Endothelial cell (in vitro differentiated cells): ENCODE measurements around the gene C1GALT1C1. TPM values are rescaled to one million over a fixed set of nuclear protein-coding genes. Genes with fewer than 3 reads are reported as not detected.
A peak's percentile ranks its signal among the peaks of the same experiment; 100 is the strongest.
"Not testable (repeated sequence)": the region's sequence is repeated elsewhere in the genome, so short reads cannot be mapped to it uniquely, and the experiment has no call there.

Experiments used
- DNase-seq: peaks from one replicate; pipeline ENCODE4 v3.0.0; 2021; ENCODE audit warnings: low spot score
- H3K27ac Mint-ChIP-seq: one replicate; pipeline ENCODE4 v1.8.0; 2021; ENCODE audit warnings: mixed read lengths, inconsistent platforms; ENCODE audit not compliant: unreplicated experiment
- H3K27me3 Mint-ChIP-seq: one replicate; pipeline ENCODE4 v1.8.0; 2021; ENCODE audit warnings: mild to moderate bottlenecking, moderate library complexity, mixed read lengths, inconsistent platforms; ENCODE audit not compliant: unreplicated experiment
- H3K36me3 Mint-ChIP-seq: one replicate; pipeline ENCODE4 v1.8.0; 2021; ENCODE audit warnings: mild to moderate bottlenecking, low read depth, mixed read lengths, inconsistent platforms; ENCODE audit not compliant: unreplicated experiment
- H3K4me1 Mint-ChIP-seq: one replicate; pipeline ENCODE4 v1.8.0; 2021; ENCODE audit warnings: mild to moderate bottlenecking, mixed read lengths, inconsistent platforms; ENCODE audit not compliant: unreplicated experiment
- H3K4me3 Mint-ChIP-seq: one replicate; pipeline ENCODE4 v1.8.0; 2021; ENCODE audit warnings: mild to moderate bottlenecking, mixed read lengths, inconsistent platforms; ENCODE audit not compliant: unreplicated experiment
- H3K9me3 Mint-ChIP-seq: one replicate; pipeline ENCODE4 v1.8.0; 2021; ENCODE audit warnings: mixed read lengths, inconsistent platforms; ENCODE audit not compliant: unreplicated experiment
- CTCF ChIP-seq: fragments of 200-600 bp; sonication (generic); IDR thresholded peaks from one replicate; pipeline ENCODE4 v1.5.0; 2021; ENCODE audit warnings: antibody characterized with exemption; ENCODE audit not compliant: unreplicated experiment
- total RNA-seq: library from RNA; stranded (reverse); fragmentation: NEBNext Ultra II Directional; extraction: Animal tissue kit (Norgen Biotek cat#: 25700); gene quantifications from one replicate; pipeline ENCODE4 v1.2.1, GENCODE V29; 2021; ENCODE audit not compliant: unreplicated experiment

The C1GALT1C1 gene
- total RNA-seq, 1 donor from 2014 or later, result 15.6 TPM

DNA sequence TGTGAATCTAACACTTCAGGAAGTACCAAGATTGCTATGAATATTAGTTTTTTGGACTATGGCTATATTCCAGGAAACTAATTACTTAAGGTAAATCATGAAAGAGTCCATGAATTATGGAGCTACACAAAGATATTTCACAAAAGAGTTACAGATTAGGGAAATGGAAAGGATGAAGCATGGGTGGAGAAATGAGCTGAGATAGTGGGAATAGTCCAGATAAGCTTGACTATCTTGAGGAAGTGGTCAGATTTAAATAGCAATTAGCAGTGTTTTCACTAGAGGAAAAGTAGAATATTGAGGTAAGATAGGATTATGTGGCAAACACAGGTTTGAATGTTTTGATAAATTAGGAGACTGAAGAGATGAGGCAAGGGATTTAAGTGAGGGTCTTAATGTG is 42.1 kb upstream of the C1GALT1C1 start:
- H3K27ac Mint-ChIP-seq, result no peak overlapping the region
- no peaks in the 10 kb centered on the region for H3K27me3 Mint-ChIP-seq
- H3K4me3 Mint-ChIP-seq, result no peak overlapping the region
- H3K9me3 Mint-ChIP-seq, result no peaks in the 10 kb centered on the region
- H3K4me1 Mint-ChIP-seq, result no peaks in the 10 kb centered on the region
- no peak for TF ChIP-seq CTCF
- no peaks in the 10 kb centered on the region for H3K36me3 Mint-ChIP-seq
- no peak for DNase-seq

GRCh38 chrX:120668357-120668756 is 38.5 kb upstream of the C1GALT1C1 start:
- TF ChIP-seq CTCF, result no peak
- Mint-ChIP-seq H3K4me1 (no peaks in the 10 kb centered on the region), H3K27ac (no peak overlapping the region), H3K9me3 (no peaks in the 10 kb centered on the region), H3K27me3 (no peaks in the 10 kb centered on the region), H3K4me3 (no peak overlapping the region), H3K36me3 (no peaks in the 10 kb centered on the region)
- DNase-seq, result no peak

DNA sequence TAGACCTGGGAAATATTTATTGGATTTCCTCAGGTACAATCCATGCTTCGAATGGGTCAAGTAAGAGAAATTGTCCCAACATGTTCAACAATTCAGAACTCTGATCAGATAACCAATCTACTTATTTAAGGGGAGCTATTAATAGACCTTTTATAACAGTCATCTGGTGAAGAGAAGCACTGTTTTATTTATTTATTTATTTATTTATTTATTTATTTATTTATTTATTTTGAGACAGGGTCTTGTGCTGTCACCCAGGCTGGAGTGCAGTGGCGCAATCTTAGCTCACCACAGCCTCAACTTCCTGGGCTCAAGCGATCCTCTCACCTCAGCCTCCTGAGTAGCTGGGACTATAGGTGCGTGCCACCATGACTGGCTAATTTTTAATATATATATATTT is 34.7 kb upstream of the C1GALT1C1 start:
- not testable (repeated sequence) for H3K36me3 Mint-ChIP-seq, H3K9me3 Mint-ChIP-seq, H3K27ac Mint-ChIP-seq

GRCh38 chrX:120664081-120664480 is 34.2 kb upstream of the C1GALT1C1 start:
- DNase-seq, result no peak
- Mint-ChIP-seq H3K4me3 (no peak overlapping the region), H3K9me3 (no peaks in the 10 kb centered on the region), H3K27me3 (no peaks in the 10 kb centered on the region), H3K27ac (no peak overlapping the region), H3K4me1 (no peaks in the 10 kb centered on the region), H3K36me3 (no peaks in the 10 kb centered on the region)
- peak; percentile 25 for TF ChIP-seq CTCF

More for the DNA sequence above, 34.7 kb upstream of the C1GALT1C1 start:
- H3K27me3 Mint-ChIP-seq, DNase-seq, H3K4me1 Mint-ChIP-seq, H3K4me3 Mint-ChIP-seq: not testable (repeated sequence)

GRCh38 chrX:120662662-120663061 is 32.8 kb upstream of the C1GALT1C1 start:
- H3K36me3 Mint-ChIP-seq, result no peaks in the 10 kb centered on the region
- H3K27ac Mint-ChIP-seq, result no peak overlapping the region
- no peak overlapping the region for H3K4me3 Mint-ChIP-seq
- no peaks in the 10 kb centered on the region for H3K27me3 Mint-ChIP-seq
- no peaks in the 10 kb centered on the region for H3K4me1 Mint-ChIP-seq
- no peaks in the 10 kb centered on the region for H3K9me3 Mint-ChIP-seq
- no peak for TF ChIP-seq CTCF
- no peak for DNase-seq

DNA sequence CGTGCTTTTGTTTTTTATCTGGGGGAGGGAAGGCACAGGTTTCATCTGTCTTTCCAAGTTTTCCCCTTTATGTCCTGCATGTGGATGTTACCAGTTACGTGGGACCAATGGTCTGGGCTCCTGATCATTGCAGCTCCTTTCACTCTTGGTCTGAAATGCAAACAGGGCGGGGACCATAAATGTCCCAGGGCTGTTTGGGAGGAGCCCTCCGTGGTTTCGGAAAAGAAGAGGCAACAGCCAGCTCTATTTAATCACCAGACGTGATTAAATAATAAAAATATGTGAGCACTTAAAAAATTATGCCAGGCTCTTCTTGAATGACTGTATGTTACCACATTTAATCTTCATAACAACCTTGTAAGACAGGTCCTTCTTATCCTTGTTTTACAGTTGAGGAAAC is 30.8 kb upstream of the C1GALT1C1 start:
- H3K9me3 Mint-ChIP-seq, result no peaks in the 10 kb centered on the region
- DNase-seq, result no peak
- H3K27ac Mint-ChIP-seq, result no peak overlapping the region
- no peaks in the 10 kb centered on the region for H3K4me1 Mint-ChIP-seq
- no peak overlapping the region for H3K4me3 Mint-ChIP-seq
- no peaks in the 10 kb centered on the region for H3K27me3 Mint-ChIP-seq
- TF ChIP-seq CTCF, result no peak
- H3K36me3 Mint-ChIP-seq, result no peaks in the 10 kb centered on the region
